ENCODE data around the gene ETV2. TPM values are rescaled to one million over a fixed set of nuclear protein-coding genes. Genes with fewer than 3 reads are reported as not detected.
"Not testable (repeated sequence)": the region's sequence is repeated elsewhere in the genome, so short reads cannot be mapped to it uniquely, and the experiment has no call there.

The ETV2 gene
- total and polyA plus RNA-seq, 5 donors from 2014 or later, result 0.44 to 0.67 (median 0.46) TPM; not detected in 2

DNA sequence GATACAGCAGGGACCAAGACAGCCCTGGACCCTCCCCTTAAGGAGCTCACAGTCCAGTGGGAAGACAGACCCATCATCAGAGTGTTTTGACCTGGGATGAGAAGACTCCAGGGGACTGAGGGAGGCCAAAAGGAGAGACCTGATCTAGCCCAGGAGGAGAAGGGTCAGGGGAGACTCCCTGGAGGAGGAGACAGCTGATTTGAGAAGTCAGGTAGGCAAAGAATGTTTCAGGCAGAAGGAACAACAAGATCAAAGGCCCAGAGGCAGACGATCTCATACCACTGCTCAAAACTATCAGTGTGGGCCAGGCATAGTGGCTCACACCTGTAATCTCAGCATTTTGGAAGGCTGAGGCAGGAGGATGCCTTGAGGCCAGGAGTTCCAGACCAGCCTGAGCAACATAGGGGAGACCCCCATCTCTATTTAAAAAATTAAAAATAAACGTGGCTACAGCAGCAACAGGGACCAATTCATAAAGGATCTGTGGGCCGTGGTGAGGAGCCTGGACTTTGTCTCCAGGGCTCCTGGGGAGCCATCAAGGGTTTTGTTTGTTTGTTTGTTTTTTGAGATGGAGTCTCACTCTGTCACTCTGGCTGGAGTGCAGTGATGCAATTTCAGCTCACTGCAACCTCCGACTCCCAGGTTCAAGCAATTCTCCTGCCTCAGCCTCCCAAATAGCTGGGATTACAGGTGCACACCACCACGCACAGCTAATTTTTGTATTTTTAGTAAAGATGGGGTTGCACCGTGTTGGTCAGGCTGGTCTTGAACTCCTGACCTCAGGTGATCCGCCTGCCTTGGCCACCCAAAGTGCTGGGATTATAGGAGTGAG, 4.4 kb downstream of the ETV2 start:
- no peaks in the 10 kb centered on the region for H3K9me3 ChIP-seq (ENCODE audit: control insufficient read depth in 2 of 2, low read length in 2 of 2)
- Mint-ChIP-seq H3K9me3 (peaks cover 0 to 2% (median 0%) of the 10 kb centered on the region in 7 donors), H3K4me3 (peak overlapping the region; percentile 87 to 98 (median 94)), H3K27ac (peak overlapping the region in 1 of 3 donors; percentile 73), H3K27me3 (no peaks in the 10 kb centered on the region), H3K4me1 (peaks cover 11 to 69% (median 28%) of the 10 kb centered on the region in 4 donors), H3K36me3 (peaks cover under 1% of the 10 kb centered on the region)
- DNase-seq (no peak), ATAC-seq (ENCODE audit: low read depth in 2 of 2) (no peak)
- no peaks in the 10 kb centered on the region for H3K27me3 ChIP-seq (ENCODE audit: control insufficient read depth, insufficient read depth, low read length)
- peaks cover 70% of the 10 kb centered on the region for H3K4me1 ChIP-seq (ENCODE audit: control insufficient read depth, insufficient read depth, low read length, poor library complexity, severe bottlenecking)
- no peak overlapping the region for H3K4me3 ChIP-seq (ENCODE audit: low read depth, low read length)
- H3K36me3 ChIP-seq (ENCODE audit: control insufficient read depth, insufficient read depth, low read length), result peaks cover 2% of the 10 kb centered on the region
- peak overlapping the region; percentile 80 for H3K27ac ChIP-seq (ENCODE audit: insufficient read depth, low read length, poor library complexity, severe bottlenecking)

DNA sequence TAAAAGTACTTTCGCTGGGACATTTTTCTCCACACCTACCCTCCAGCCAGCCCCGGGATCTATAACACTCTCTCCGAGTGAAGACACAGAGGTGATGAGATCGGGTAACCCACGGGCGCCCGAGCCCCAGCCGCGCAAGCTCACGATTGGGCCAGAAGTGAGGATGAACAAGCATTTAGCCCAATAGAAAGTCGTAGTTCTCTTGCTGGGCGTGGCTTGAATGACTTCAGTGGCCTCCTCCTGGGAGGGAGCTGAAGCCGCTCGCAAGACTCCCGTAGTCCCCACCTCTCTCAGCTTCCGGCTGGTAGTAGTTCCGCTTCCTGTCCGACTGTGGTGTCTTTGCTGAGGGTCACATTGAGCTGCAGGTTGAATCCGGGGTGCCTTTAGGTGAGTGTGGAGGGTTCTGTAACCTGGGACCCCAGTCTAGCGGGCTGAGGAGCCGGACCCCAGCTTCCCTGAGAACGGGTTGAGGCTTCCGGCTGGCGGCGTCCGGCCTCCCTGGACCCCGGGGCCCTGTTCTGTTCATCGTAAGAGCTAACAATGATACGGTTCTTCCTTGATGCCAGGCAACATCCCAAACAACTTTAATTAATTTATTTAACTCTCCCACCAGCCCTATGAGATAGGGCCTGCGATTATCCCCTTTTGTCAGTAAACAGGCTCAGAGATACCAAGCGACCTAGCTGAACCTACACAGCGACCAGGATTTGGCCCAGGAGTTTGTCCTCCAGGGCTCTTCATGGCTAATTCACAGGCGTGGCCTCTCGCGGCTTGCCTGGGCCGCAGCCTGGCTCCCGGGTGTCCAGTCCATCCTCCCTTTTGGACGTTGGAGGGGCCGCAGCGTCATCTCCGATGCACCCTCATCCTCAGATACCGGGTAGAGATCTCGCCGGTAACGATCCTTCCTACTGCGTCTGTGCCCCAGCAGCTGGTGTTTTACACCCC, 6.7 kb downstream of the ETV2 start, which contains the start of gene COX6B1:
TSS of gene COX6B1 (plus strand) at position 307 of the 945 bp plus-strand sequence. CDS start 2,921 bp downstream, outside the sequence.
- Mint-ChIP-seq H3K9me3 (no peaks in the 10 kb centered on the region), H3K4me1 (peaks cover 13 to 62% (median 28%) of the 10 kb centered on the region in 4 donors), H3K4me3 (peak within 1 kb of the TSS; percentile 94 to 100 (median 98)), H3K27ac (peak within 1 kb of the TSS; percentile 98 to 99 (median 98)), H3K27me3 (no peaks in the 10 kb centered on the region), H3K36me3 (peaks cover 4% of the 10 kb centered on the region)
- peaks cover 51% of the 10 kb centered on the region for H3K4me1 ChIP-seq (ENCODE audit: control insufficient read depth, insufficient read depth, low read length, poor library complexity, severe bottlenecking)
- ATAC-seq (ENCODE audit: low read depth in 2 of 2), result peak; percentile 75
- peak; percentile 91 to 99 (median 92) for DNase-seq
- H3K27me3 ChIP-seq (ENCODE audit: control insufficient read depth, insufficient read depth, low read length), result no peaks in the 10 kb centered on the region
- H3K27ac ChIP-seq (ENCODE audit: insufficient read depth, low read length, poor library complexity, severe bottlenecking), result peak within 1 kb of the TSS; percentile 83
- H3K4me3 ChIP-seq (ENCODE audit: low read depth, low read length), result peak within 1 kb of the TSS; percentile 95
- no peaks in the 10 kb centered on the region for H3K9me3 ChIP-seq (ENCODE audit: control insufficient read depth in 2 of 2, low read length in 2 of 2)
- H3K36me3 ChIP-seq (ENCODE audit: control insufficient read depth, insufficient read depth, low read length), result peaks cover 14% of the 10 kb centered on the region

DNA sequence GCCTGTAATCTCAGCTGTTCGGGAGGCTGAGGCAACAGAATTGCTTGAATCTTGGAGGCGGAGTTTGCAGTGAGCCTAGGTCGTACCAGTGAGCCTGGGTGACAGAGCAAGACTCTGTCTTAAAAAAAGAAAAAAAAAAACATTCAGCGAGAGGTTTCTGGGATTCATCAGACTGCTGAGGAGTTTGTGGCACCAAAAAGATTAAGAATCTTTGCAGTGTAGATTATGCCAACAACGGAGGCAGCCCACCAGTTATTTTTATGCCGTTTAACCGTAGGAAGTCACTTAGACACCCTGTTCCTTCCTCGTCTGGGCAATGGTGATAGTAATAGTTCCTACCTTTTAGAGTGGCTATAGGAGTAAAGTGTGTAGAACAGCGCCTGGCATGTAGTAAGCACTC, 9.0 kb downstream of the ETV2 start:
- DNase-seq (no peak), ATAC-seq (ENCODE audit: low read depth in 2 of 2) (no peak)
- peak overlapping the region in 3 of 4 donors; percentile 15 to 65 (median 35) for H3K4me3 Mint-ChIP-seq
- Histone ChIP-seq H3K4me3 (ENCODE audit: low read depth, low read length) (no peak overlapping the region), H3K36me3 (ENCODE audit: control insufficient read depth, insufficient read depth, low read length) (peaks cover 33% of the 10 kb centered on the region), H3K4me1 (ENCODE audit: control insufficient read depth, insufficient read depth, low read length, poor library complexity, severe bottlenecking) (peaks cover 33% of the 10 kb centered on the region), H3K27ac (ENCODE audit: insufficient read depth, low read length, poor library complexity, severe bottlenecking) (no peak overlapping the region), H3K27me3 (ENCODE audit: control insufficient read depth, insufficient read depth, low read length) (no peaks in the 10 kb centered on the region), H3K9me3 (ENCODE audit: control insufficient read depth in 2 of 2, low read length in 2 of 2) (no peaks in the 10 kb centered on the region)
- H3K27me3 Mint-ChIP-seq, result no peaks in the 10 kb centered on the region
- H3K9me3 Mint-ChIP-seq, result no peaks in the 10 kb centered on the region
- H3K27ac Mint-ChIP-seq, result peak overlapping the region in 2 of 3 donors; percentile 20 to 73
- H3K36me3 Mint-ChIP-seq, result peaks cover 12% of the 10 kb centered on the region
- peaks cover 13 to 56% (median 27%) of the 10 kb centered on the region in 4 donors for H3K4me1 Mint-ChIP-seq

DNA sequence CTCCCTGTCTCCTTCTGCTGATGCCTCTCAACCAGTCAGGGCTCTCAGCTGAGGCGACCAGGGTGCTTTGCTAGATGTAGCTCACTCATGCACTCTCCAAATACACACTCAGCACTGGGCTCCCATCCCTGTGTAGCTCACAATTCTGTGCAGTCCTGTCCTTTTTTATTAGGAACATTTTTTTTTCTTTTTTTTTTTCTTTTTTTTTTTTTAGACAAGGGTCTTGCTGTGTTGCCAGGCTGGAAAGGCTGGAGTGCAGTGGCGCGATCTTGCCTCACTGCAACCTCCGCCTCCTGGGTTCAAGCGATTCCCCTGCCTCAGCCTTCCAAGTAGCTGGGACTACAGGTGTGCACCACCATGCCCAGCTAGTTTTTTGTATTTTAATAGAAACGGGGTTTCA, 13.3 kb downstream of the ETV2 start:
- Histone ChIP-seq H3K36me3 (ENCODE audit: control insufficient read depth, insufficient read depth, low read length) (peaks cover 65% of the 10 kb centered on the region), H3K4me1 (ENCODE audit: control insufficient read depth, insufficient read depth, low read length, poor library complexity, severe bottlenecking) (peaks cover 14% of the 10 kb centered on the region)
- Mint-ChIP-seq H3K36me3 (peaks cover 32% of the 10 kb centered on the region), H3K4me1 (peaks cover 4 to 36% (median 19%) of the 10 kb centered on the region in 4 donors)
- not testable (repeated sequence) for H3K4me3 Mint-ChIP-seq; H3K4me3 ChIP-seq (ENCODE audit: low read depth, low read length); H3K27ac Mint-ChIP-seq; H3K27ac ChIP-seq (ENCODE audit: insufficient read depth, low read length, poor library complexity, severe bottlenecking); H3K27me3 Mint-ChIP-seq; ATAC-seq (ENCODE audit: low read depth in 2 of 2); H3K9me3 Mint-ChIP-seq; H3K9me3 ChIP-seq (ENCODE audit: control insufficient read depth in 2 of 2, low read length in 2 of 2); DNase-seq; H3K27me3 ChIP-seq (ENCODE audit: control insufficient read depth, insufficient read depth, low read length)

DNA sequence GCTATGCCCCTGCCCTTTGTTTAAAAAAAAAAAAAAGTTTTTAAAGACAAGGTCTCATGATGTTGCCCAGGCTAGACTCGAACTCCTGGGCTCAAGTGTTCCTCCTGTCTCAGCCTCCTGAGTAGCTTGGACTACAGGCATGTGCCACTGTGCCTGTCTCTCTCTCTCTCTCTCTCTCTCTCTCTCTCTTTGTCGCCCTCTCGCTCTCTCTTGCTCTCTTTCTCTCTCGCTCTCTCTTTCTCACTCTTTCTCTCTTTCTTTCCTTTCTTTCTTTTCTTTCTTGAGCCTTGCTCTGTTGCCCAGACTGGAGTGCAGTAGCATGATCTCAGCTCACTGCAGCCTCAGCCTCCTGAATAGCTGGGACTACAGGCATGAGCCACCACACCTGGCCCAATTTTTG, 14.1 kb downstream of the ETV2 start:
- no peak overlapping the region for H3K27ac ChIP-seq (ENCODE audit: insufficient read depth, low read length, poor library complexity, severe bottlenecking)
- H3K4me3 Mint-ChIP-seq, result no peak overlapping the region
- H3K4me3 ChIP-seq (ENCODE audit: low read depth, low read length), result no peak overlapping the region
- no peaks in the 10 kb centered on the region for H3K27me3 Mint-ChIP-seq
- H3K9me3 ChIP-seq (ENCODE audit: control insufficient read depth in 2 of 2, low read length in 2 of 2), result no peaks in the 10 kb centered on the region
- DNase-seq (no peak), ATAC-seq (ENCODE audit: low read depth in 2 of 2) (no peak)
- H3K9me3 Mint-ChIP-seq, result peaks cover 0 to 2% (median 0%) of the 10 kb centered on the region in 7 donors
- H3K4me1 ChIP-seq (ENCODE audit: control insufficient read depth, insufficient read depth, low read length, poor library complexity, severe bottlenecking), result peaks cover 7% of the 10 kb centered on the region
- H3K36me3 Mint-ChIP-seq, result peaks cover 34% of the 10 kb centered on the region
- H3K27me3 ChIP-seq (ENCODE audit: control insufficient read depth, insufficient read depth, low read length), result no peaks in the 10 kb centered on the region
- peak overlapping the region in 1 of 3 donors; percentile 82 for H3K27ac Mint-ChIP-seq
- H3K4me1 Mint-ChIP-seq, result peaks cover 4 to 30% (median 18%) of the 10 kb centered on the region in 4 donors
- peaks cover 68% of the 10 kb centered on the region for H3K36me3 ChIP-seq (ENCODE audit: control insufficient read depth, insufficient read depth, low read length)

DNA sequence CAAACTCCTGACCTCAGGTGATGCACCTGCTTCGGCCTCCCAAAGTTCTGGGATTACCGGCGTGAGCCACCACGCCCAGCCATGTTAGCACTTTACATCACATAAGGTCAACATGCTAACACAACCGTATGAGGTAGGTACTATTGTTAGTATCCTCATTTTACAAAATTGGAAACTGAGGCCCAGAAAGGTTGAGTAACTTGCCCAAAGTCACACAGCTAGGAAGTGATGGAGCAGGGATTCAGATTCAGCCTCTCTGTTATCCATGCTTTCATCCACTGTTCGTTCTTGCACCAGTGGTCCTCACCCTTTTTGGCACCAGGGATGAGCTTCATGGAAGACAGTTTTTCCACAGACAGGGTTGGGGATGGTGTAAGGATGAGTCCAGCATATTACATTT, 15.2 kb downstream of the ETV2 start:
- Histone ChIP-seq H3K27me3 (ENCODE audit: control insufficient read depth, insufficient read depth, low read length) (no peaks in the 10 kb centered on the region), H3K9me3 (ENCODE audit: control insufficient read depth in 2 of 2, low read length in 2 of 2) (no peaks in the 10 kb centered on the region), H3K36me3 (ENCODE audit: control insufficient read depth, insufficient read depth, low read length) (peaks cover 58% of the 10 kb centered on the region), H3K27ac (ENCODE audit: insufficient read depth, low read length, poor library complexity, severe bottlenecking) (no peak overlapping the region), H3K4me1 (ENCODE audit: control insufficient read depth, insufficient read depth, low read length, poor library complexity, severe bottlenecking) (peaks cover 3% of the 10 kb centered on the region), H3K4me3 (ENCODE audit: low read depth, low read length) (no peak overlapping the region)
- H3K36me3 Mint-ChIP-seq, result peaks cover 30% of the 10 kb centered on the region
- H3K4me1 Mint-ChIP-seq, result peaks cover 0 to 20% (median 12%) of the 10 kb centered on the region in 4 donors
- H3K27me3 Mint-ChIP-seq, result no peaks in the 10 kb centered on the region
- ATAC-seq (ENCODE audit: low read depth in 2 of 2) (no peak), DNase-seq (no peak)
- peaks cover 0 to 2% (median 0%) of the 10 kb centered on the region in 7 donors for H3K9me3 Mint-ChIP-seq
- no peak overlapping the region for H3K4me3 Mint-ChIP-seq
- H3K27ac Mint-ChIP-seq, result no peak overlapping the region

DNA sequence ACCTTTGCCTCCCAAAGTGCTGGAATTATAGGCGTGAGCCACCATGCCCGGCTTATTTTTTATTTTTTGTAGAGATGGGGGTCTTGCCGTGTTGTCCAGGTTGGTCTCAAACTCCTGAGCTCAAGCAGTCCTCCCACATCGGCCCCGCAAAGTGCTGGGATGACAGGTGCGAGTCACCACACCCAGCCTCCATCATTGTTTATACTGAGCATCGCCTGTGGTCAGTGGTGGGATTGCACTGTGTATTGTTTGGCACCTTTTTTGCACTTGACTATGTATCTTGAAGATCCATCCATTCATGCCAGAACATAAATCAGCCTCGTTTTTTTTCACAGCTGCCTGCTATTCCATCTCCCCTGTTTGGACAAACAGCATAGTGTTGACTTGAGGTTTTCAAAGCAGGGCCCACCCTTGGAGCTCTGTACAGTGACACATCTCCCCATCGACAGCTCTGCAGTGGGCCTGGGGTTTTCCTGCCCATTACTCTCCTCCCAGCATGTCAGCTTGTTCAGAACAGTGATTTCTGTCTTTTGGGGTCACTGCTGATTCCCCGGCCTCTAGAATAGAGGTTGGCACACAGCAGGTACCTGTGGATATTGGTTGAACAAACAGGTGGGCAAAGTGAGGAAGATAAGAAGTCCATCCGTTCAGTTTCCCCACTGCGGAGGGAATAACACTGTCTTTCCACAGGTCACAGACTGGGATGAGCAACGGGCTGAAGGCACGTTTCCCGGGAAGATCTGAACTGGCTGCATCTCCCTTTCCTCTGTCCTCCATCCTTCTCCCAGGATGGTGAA, 16.6 kb downstream of the ETV2 start:
- Histone ChIP-seq H3K36me3 (ENCODE audit: control insufficient read depth, insufficient read depth, low read length) (peaks cover 54% of the 10 kb centered on the region), H3K4me1 (ENCODE audit: control insufficient read depth, insufficient read depth, low read length, poor library complexity, severe bottlenecking) (peaks cover 3% of the 10 kb centered on the region), H3K4me3 (ENCODE audit: low read depth, low read length) (no peak overlapping the region), H3K27ac (ENCODE audit: insufficient read depth, low read length, poor library complexity, severe bottlenecking) (no peak overlapping the region), H3K9me3 (ENCODE audit: control insufficient read depth in 2 of 2, low read length in 2 of 2) (no peaks in the 10 kb centered on the region), H3K27me3 (ENCODE audit: control insufficient read depth, insufficient read depth, low read length) (no peaks in the 10 kb centered on the region)
- H3K4me3 Mint-ChIP-seq, result no peak overlapping the region
- peaks cover 0 to 19% (median 11%) of the 10 kb centered on the region in 4 donors for H3K4me1 Mint-ChIP-seq
- H3K27ac Mint-ChIP-seq, result peak overlapping the region in 1 of 3 donors; percentile 51
- no peak for ATAC-seq (ENCODE audit: low read depth in 2 of 2)
- no peaks in the 10 kb centered on the region for H3K27me3 Mint-ChIP-seq
- DNase-seq, result no peak
- H3K36me3 Mint-ChIP-seq, result peaks cover 30% of the 10 kb centered on the region
- peaks cover 0 to 2% (median 0%) of the 10 kb centered on the region in 7 donors for H3K9me3 Mint-ChIP-seq

All from CD4-positive, CD25-positive, alpha-beta regulatory T cell (primary cell).